ENCODE results near the gene BUD13.

GRCh38 chr11:116720895-116721294, 51.9 kb downstream of the BUD13 start:
- TF ChIP-seq CTCF (IDR thresholded peaks at IDR 0.05) (no peak), POLR2A (IDR thresholded peaks at IDR 0.05) (no peak)

Measured in body of pancreas (tissue), 4 donors.